Central memory CD8-positive, alpha-beta T cell (primary cell): ENCODE measurements around the gene BAZ1A.

ENCODE experiments used
- ATAC-seq: fragments of 150-1000 bp; cut with Tn5 transposase; replicated peaks from 2 replicates; pipeline ENCODE4 v1.10.0; 2022; ENCODE audit warnings: mild to moderate bottlenecking, moderate FRiP score, moderate number of reproducible peaks; ENCODE audit not compliant: poor library complexity, severe bottlenecking; ENCODE audit errors: extremely low read depth
- DNase-seq, 2 donors: peaks; one replicate each; pipeline ENCODE4 v3.0.0; 2021; ENCODE audit warnings: low spot score in 2 of 2
- H3K27ac Mint-ChIP-seq: one replicate; pipeline ENCODE4 v1.8.0; 2022; ENCODE audit warnings: low read depth, mild to moderate bottlenecking, moderate library complexity, mixed read lengths
- H3K27me3 Mint-ChIP-seq: one replicate; pipeline ENCODE4 v1.8.0; 2022; ENCODE audit warnings: mixed read lengths
- H3K36me3 Mint-ChIP-seq: one replicate; pipeline ENCODE4 v1.8.0; 2022; ENCODE audit warnings: mild to moderate bottlenecking, moderate library complexity, mixed read lengths; ENCODE audit not compliant: insufficient read depth
- H3K4me1 Mint-ChIP-seq: one replicate; pipeline ENCODE4 v1.8.0; 2022; ENCODE audit warnings: mixed read lengths
- H3K4me3 Mint-ChIP-seq: one replicate; pipeline ENCODE4 v1.8.0; 2022; ENCODE audit warnings: mild to moderate bottlenecking, moderate library complexity, mixed read lengths
- H3K9me3 Mint-ChIP-seq: one replicate; pipeline ENCODE4 v1.8.0; 2022; ENCODE audit warnings: mixed read lengths

The BAZ1A gene

DNA sequence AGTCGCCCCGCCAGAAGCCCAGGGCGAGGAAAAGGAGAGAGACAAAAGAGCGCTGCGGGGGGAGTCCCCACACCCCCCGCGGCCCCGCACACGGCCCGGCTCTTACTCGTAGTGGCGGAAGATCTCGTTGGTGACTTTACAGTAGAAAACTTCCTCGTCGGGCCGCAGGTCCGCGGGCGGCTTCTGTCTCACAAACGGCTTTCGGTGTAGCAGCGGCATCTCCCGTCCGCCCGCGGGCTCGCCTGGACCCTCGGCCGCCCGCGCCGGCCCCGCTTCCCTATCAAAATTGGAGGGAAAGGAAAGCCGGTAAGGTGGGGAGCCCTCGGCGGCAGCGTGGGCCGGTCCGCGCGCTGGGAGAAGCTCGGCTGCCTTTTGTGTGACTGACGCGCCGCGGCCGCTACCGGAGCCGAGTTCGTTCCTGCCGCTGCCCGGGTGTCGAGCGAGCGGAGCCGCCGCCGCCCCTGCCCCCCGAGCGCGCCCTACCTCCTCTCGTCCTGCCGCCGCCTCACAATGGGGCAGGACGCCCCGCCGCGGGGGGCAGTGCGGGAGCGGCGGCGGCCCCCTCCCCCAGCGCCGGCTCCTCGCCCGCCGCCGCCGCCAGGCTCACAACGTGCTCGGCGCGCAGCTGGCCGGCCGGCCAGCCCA is 652 bp downstream of the BAZ1A start:
- H3K36me3 Mint-ChIP-seq, result peaks cover 26% of the 10 kb centered on the region
- H3K9me3 Mint-ChIP-seq, result no peaks in the 10 kb centered on the region
- H3K27ac Mint-ChIP-seq, result peak overlapping the region; percentile 100
- H3K27me3 Mint-ChIP-seq, result no peaks in the 10 kb centered on the region
- peak; percentile 41 for ATAC-seq
- DNase-seq, result peak in 1 of 2 donors; percentile 55
- peaks cover 33% of the 10 kb centered on the region for H3K4me1 Mint-ChIP-seq
- peak overlapping the region; percentile 100 for H3K4me3 Mint-ChIP-seq

DNA sequence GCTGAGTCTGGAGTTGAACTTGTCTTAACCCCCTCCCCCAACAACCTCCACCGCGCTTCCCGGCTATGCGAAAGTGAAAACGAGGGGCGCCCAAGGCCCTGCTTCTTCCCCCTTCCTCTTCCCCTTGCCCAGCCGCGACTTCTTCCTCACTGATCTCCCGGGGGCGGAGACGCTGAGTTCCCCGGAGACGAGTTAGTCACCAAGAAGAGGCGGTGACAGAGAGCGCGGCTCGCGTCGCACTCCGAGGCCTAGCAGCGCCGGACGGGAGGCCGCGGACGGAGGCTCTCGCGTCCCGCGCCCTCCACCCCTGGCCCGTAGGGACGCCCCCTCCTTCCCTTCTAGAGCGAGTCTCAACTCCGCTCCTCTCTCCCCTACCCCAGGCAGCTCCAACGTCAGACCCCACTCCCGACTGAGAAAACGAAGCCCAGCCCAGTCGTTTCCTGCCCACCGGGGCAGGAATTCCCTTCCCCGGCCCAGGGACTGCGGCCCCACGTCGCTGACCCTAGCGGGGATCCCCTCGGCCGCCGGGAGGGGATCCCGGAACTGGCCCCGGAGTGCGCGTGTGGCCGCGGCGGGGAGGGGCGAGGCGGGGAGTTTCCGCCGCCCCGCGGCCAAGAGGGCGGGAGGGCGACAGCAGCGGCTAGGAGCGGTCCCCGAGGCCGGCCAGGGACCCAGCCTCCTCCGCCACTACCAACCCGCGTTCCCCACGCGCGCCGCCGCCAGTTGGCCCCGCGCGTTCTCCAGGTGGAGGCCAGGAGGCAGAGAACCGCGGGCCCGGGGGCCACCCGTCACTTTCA is 1.4 kb downstream of the BAZ1A start:
- DNase-seq (peak; percentile 64 to 79), ATAC-seq (peak; percentile 68)
- Mint-ChIP-seq H3K4me1 (peaks cover 38% of the 10 kb centered on the region), H3K4me3 (peak overlapping the region; percentile 100), H3K36me3 (peaks cover 26% of the 10 kb centered on the region), H3K27me3 (no peaks in the 10 kb centered on the region), H3K9me3 (no peaks in the 10 kb centered on the region), H3K27ac (peak overlapping the region; percentile 100)

DNA sequence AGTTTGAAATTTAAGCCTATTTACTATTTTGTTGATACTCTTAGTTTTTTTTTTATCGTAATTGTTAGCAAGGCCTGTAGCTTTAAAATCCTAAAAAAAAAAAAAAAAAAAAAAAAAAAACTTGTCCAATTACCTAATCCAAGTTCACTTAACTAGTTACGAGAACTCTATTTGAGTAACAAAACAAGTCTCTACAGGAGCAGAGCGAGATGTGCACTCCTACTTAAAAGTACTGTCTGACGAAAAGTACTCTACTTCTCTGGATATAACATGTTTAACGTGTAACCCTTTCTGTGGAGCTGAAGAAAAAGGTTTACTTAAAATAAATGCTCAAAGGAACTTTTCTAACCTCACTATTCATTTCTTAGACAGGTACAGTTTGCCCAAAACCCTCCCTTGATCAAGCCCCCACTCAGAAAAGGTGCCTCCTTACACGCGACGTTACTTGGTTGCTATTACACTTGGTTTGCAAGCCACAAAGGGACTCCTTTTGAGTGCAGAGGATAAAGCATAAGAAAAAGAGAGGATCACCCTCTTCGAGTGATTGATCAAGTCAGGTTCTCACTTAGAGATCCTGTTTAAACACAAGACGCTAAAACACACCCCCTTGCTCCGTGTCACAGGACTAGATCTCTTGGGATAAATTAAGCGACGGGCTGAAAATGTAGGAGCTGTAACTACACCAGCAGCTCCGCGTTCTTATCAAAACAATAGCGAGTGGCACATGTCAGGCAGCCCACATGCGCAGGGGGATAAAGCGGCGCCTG is 2.2 kb downstream of the BAZ1A start:
- H3K4me3 Mint-ChIP-seq, result peak overlapping the region; percentile 100
- peaks cover 30% of the 10 kb centered on the region for H3K36me3 Mint-ChIP-seq
- H3K27ac Mint-ChIP-seq, result peak overlapping the region; percentile 100
- DNase-seq (no peak), ATAC-seq (peak; percentile 7)
- no peaks in the 10 kb centered on the region for H3K9me3 Mint-ChIP-seq
- no peaks in the 10 kb centered on the region for H3K27me3 Mint-ChIP-seq
- peaks cover 44% of the 10 kb centered on the region for H3K4me1 Mint-ChIP-seq

DNA sequence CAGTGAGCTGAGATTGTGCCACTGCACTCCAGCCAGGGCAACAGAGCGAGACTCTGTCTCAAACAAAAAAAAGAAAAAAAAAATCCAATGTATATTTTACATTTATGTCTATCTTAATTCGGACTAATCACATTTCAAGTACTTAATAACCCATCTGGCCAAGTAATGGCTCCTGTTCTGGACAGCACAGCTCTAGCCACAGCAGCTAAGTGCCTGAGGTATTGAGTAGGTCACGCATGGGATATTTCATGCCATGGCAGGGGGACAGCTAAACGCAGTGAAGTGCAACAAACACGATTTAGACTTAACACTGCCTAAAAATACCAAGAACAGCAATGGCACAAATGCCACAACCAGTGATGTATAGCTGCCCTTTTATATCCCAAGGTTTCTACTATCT is 8.0 kb downstream of the BAZ1A start:
- Mint-ChIP-seq H3K4me3 (no peak overlapping the region), H3K27ac (no peak overlapping the region), H3K4me1 (peaks cover 45% of the 10 kb centered on the region), H3K36me3 (peaks cover 23% of the 10 kb centered on the region), H3K27me3 (no peaks in the 10 kb centered on the region), H3K9me3 (no peaks in the 10 kb centered on the region)
- ATAC-seq (no peak), DNase-seq (no peak)

DNA sequence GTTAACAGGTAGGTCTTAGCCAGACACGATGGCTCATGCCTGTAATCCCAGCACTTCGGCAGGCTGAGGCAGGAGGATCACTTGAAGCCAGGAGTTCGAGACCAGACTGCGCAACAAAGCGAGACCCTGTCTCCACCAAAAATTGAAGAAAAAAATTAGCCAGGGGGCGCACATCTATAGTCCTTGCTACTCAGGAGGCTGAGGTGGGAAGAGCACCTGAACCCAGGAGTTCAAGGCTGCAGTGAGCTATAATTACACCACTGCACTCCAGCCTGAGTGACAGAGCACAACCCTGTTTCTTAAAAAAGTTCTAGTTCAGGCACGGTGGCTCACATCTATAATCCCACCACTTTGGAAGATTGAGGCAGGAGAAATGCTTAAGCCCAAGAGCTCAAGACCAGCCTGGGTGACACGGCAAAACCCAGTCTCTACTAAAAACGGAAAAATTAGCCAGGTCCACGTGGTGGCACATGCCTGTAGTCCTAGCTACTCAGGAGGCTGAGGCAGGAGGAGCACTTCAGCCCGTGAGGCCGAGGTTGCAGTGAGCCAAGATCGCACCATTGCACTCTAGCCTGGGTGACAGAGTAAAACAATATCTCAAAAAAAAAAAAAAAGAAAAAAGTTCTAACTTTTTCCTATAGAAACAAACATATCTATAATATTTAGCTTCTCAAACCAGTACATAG is 9.1 kb downstream of the BAZ1A start:
- peaks cover 23% of the 10 kb centered on the region for H3K36me3 Mint-ChIP-seq
- no peaks in the 10 kb centered on the region for H3K27me3 Mint-ChIP-seq
- H3K4me1 Mint-ChIP-seq, result peaks cover 39% of the 10 kb centered on the region
- no peak overlapping the region for H3K27ac Mint-ChIP-seq
- no peak overlapping the region for H3K4me3 Mint-ChIP-seq
- no peak for DNase-seq
- no peaks in the 10 kb centered on the region for H3K9me3 Mint-ChIP-seq
- no peak for ATAC-seq

DNA sequence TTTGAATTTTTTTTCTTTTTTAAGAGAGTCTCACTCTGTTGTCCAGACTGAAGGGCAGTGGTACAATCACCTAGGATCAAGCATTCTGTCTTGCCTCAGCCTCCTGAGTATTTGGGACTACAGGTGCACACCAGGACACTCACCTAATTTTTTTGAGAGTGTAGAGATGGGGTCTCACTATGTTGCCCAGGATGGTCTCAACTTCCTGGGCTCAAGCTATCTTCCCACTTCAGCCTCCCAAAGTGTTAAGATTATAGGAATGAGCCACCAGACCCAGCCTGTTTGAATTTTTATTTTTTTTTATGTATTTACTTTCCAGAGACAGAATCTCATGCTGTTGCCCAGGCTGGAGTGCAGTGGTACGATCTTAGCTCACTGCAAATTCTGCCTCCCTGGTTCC is 11.3 kb downstream of the BAZ1A start:
- peaks cover 23% of the 10 kb centered on the region for H3K4me1 Mint-ChIP-seq
- no peak overlapping the region for H3K27ac Mint-ChIP-seq
- peaks cover 26% of the 10 kb centered on the region for H3K36me3 Mint-ChIP-seq
- ATAC-seq, result no peak
- no peaks in the 10 kb centered on the region for H3K9me3 Mint-ChIP-seq
- no peaks in the 10 kb centered on the region for H3K27me3 Mint-ChIP-seq
- no peak for DNase-seq
- H3K4me3 Mint-ChIP-seq, result no peak overlapping the region

DNA sequence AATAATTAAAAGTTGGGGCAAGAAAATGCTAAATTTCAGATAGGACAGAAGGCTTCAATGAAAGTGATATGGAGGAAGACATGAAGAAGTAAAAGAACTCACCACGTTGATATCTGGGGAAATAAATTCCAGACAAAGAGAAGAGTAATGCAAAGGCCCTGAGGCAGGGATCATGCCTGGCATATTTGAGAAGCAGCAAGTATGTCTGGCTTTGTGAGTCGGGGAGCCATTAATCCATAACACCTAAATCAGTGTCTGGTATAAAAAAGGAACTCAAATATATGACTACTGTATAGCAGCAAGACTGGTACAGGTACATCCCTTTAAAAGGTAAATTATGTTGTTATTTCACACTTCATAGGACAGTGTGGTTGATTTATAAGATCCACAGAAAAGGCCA is 16.4 kb downstream of the BAZ1A start:
- DNase-seq (no peak), ATAC-seq (no peak)
- H3K27me3 Mint-ChIP-seq, result no peaks in the 10 kb centered on the region
- peaks cover 40% of the 10 kb centered on the region for H3K36me3 Mint-ChIP-seq
- peaks cover 6% of the 10 kb centered on the region for H3K9me3 Mint-ChIP-seq
- H3K27ac Mint-ChIP-seq, result peak overlapping the region; percentile 22
- H3K4me3 Mint-ChIP-seq, result no peak overlapping the region
- peaks cover 17% of the 10 kb centered on the region for H3K4me1 Mint-ChIP-seq

DNA sequence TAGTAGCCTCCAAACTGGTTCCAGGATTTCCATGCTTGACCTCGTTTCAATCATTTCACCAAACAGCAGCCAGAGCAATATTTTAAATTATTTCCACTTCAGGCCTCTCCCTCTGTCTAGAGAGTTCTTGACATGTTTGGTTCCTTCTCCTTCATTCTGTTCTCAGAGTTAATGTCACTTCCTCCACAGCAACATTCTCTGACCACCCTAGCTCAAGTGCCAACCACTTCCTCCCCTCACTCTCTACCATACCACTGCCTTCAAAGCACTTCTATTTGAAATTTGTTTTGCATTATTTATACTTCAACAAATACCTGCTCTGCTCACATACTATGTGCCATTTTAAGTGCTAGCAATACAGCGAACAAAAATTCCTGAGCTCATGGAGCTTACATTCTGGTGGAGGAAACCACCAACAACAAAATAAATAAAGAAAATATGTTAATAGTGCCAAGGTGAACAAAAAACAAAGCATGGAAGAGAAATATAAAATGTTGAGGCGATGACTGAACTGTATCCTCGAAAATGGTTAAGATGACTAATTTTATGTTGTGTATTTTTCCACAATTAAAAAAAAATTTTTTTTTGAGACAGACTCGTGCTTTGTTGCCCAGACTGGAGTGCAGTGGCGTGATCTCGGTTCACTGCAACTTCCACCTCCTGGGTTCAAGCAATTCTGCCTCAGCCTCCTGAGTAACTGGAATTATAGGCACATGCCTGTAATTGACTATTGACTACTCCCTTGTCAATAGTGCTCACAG is 17.3 kb downstream of the BAZ1A start:
- peaks cover 45% of the 10 kb centered on the region for H3K36me3 Mint-ChIP-seq
- H3K4me1 Mint-ChIP-seq, result peaks cover 17% of the 10 kb centered on the region
- peaks cover 6% of the 10 kb centered on the region for H3K9me3 Mint-ChIP-seq
- peak overlapping the region; percentile 73 for H3K27ac Mint-ChIP-seq
- no peaks in the 10 kb centered on the region for H3K27me3 Mint-ChIP-seq
- H3K4me3 Mint-ChIP-seq, result peak overlapping the region; percentile 47
- ATAC-seq (peak; percentile 95), DNase-seq (peak in 1 of 2 donors; percentile 23)

DNA sequence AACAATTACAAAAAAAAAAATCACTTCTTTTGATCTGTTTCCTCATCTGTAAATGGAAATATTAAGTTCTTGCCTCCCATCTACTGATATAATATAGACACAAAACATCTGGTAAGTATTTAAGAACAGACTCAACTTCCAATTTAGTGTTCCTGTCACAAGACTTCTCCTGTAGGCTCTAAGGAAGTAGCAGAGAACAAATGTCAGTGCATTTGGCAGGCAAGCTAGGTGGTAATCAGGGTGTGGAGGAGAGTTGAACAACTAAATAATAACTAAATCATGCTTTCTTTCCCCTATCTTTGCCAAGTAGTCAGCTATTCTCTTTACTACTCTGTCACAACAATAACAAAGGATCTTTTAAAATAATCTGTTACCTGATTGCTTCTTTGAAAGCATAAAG is 22.1 kb downstream of the BAZ1A start:
- peaks cover 36% of the 10 kb centered on the region for H3K36me3 Mint-ChIP-seq
- H3K27me3 Mint-ChIP-seq, result no peaks in the 10 kb centered on the region
- no peak for DNase-seq
- peaks cover 25% of the 10 kb centered on the region for H3K4me1 Mint-ChIP-seq
- H3K9me3 Mint-ChIP-seq, result peaks cover 6% of the 10 kb centered on the region
- no peak for ATAC-seq
- H3K4me3 Mint-ChIP-seq, result no peak overlapping the region
- peak overlapping the region; percentile 29 for H3K27ac Mint-ChIP-seq

DNA sequence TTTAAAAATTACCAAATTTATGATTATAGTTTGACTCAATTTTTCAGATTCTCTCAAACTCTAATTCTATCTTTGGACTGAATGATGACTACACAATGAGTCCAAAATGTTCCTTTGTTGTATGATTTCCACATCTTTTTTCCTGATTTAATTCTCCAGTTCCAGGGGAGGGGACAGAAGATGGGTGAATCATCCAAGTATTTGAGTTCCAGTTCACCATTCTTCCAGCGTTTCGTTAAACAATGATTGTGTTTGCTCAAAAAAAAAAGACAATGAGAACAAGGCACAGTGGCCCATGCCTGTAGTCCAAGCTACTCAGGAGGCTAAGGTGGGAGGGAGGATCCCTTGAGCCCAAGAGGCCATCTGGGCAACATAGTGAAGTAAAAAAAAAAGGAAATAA is 23.8 kb downstream of the BAZ1A start:
- DNase-seq, result no peak
- peaks cover 15% of the 10 kb centered on the region for H3K4me1 Mint-ChIP-seq
- no peak overlapping the region for H3K27ac Mint-ChIP-seq
- H3K27me3 Mint-ChIP-seq, result no peaks in the 10 kb centered on the region
- H3K36me3 Mint-ChIP-seq, result peaks cover 25% of the 10 kb centered on the region
- no peak overlapping the region for H3K4me3 Mint-ChIP-seq
- no peaks in the 10 kb centered on the region for H3K9me3 Mint-ChIP-seq
- no peak for ATAC-seq

DNA sequence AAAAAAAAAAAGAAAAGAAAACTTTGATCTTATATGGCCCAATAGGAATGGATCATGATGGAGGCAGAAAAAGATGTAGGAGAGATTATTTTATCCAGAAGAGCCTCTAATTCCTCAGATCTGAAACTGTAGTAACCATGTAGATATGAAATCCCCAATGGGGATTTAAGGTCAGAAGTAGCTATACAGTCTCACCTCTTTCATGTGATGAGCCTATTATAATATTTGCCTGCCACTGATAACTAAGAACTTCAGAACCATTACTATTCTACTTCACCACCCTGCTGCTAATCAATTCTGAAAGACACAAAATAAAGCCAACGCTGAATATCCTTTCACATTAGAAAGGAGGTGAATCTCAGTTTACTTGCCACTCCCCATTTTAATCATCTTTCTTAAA is 29.3 kb downstream of the BAZ1A start:
- H3K4me1 Mint-ChIP-seq, result peaks cover 29% of the 10 kb centered on the region
- H3K9me3 Mint-ChIP-seq, result no peaks in the 10 kb centered on the region
- H3K4me3 Mint-ChIP-seq, result no peak overlapping the region
- DNase-seq, result no peak
- H3K36me3 Mint-ChIP-seq, result peaks cover 22% of the 10 kb centered on the region
- no peak overlapping the region for H3K27ac Mint-ChIP-seq
- ATAC-seq, result no peak
- H3K27me3 Mint-ChIP-seq, result no peaks in the 10 kb centered on the region
